ENCODE measurements around the gene KIT. TPM values are rescaled to one million over a fixed set of nuclear protein-coding genes. Genes with fewer than 3 reads are reported as not detected.

The KIT gene
- total and polyA plus RNA-seq, 2 experiments from 2014 or later = 2.7 to 4.1 TPM

GRCh38 chr4:54708339-54709279 lies 50.9 kb downstream of the KIT start:
- Histone ChIP-seq H3K27me3 (no peaks in the 10 kb centered on the region), H3K79me2 (no peaks in the 10 kb centered on the region), H3K4me1 (ENCODE audit: insufficient read depth) (no peaks in the 10 kb centered on the region), H3K4me3 (no peak overlapping the region), H3K4me2 (no peak overlapping the region), H3K36me3 (replicated peaks; ENCODE audit: insufficient read depth, low read depth) (no peaks in the 10 kb centered on the region), H3K27ac (no peak overlapping the region), H3K9me2 (replicated peaks; ENCODE audit: insufficient read depth) (no peaks in the 10 kb centered on the region), H3K9me3 (ENCODE audit: low read depth) (no peaks in the 10 kb centered on the region), H2AFZ (no peak overlapping the region), H4K20me1 (ENCODE audit: insufficient read depth, poor library complexity, severe bottlenecking) (no peaks in the 10 kb centered on the region)
- DNase-seq (ENCODE audit: low spot score) = no peak
- 91% methylated on average over 17 of the region's 20 CpGs for WGBS (ENCODE audit: low lambda C conversion rate, missing lambda C conversion rate)
- no peak for TF ChIP-seq EZH2phosphoT487 (IDR thresholded peaks at IDR 0.05; ENCODE audit: low read depth, severe bottlenecking, unreplicated experiment)
- no peak for TF ChIP-seq EZH2 (IDR thresholded peaks at IDR 0.05; ENCODE audit: borderline replicate concordance)
- TF ChIP-seq CTCF (IDR thresholded peaks at IDR 0.05; ENCODE audit: poor library complexity) = no peak

GRCh38 chr4:54709400-54709799 lies 51.6 kb downstream of the KIT start:
- no peak for DNase-seq (ENCODE audit: low spot score)
- no peak overlapping the region for H3K4me3 ChIP-seq

GRCh38 chr4:54712206-54712605 lies 54.4 kb downstream of the KIT start:
- no peaks in the 10 kb centered on the region for H3K9me2 ChIP-seq (replicated peaks; ENCODE audit: insufficient read depth)
- H3K27ac ChIP-seq = no peak overlapping the region
- no peaks in the 10 kb centered on the region for H3K36me3 ChIP-seq (replicated peaks; ENCODE audit: insufficient read depth, low read depth)
- no peak overlapping the region for H3K4me2 ChIP-seq
- no peak overlapping the region for H3K4me3 ChIP-seq
- no peak overlapping the region for H2AFZ ChIP-seq
- no peaks in the 10 kb centered on the region for H3K27me3 ChIP-seq
- H3K9me3 ChIP-seq (ENCODE audit: low read depth) = no peaks in the 10 kb centered on the region
- WGBS (ENCODE audit: low lambda C conversion rate, missing lambda C conversion rate) = 84% methylated on average over 2 of the region's 2 CpGs
- no peak for DNase-seq (ENCODE audit: low spot score)
- no peaks in the 10 kb centered on the region for H4K20me1 ChIP-seq (ENCODE audit: insufficient read depth, poor library complexity, severe bottlenecking)
- no peaks in the 10 kb centered on the region for H3K4me1 ChIP-seq (ENCODE audit: insufficient read depth)
- no peaks in the 10 kb centered on the region for H3K79me2 ChIP-seq
- TF ChIP-seq EZH2 (IDR thresholded peaks at IDR 0.05; ENCODE audit: borderline replicate concordance) (no peak), EZH2phosphoT487 (IDR thresholded peaks at IDR 0.05; ENCODE audit: low read depth, severe bottlenecking, unreplicated experiment) (no peak), CTCF (IDR thresholded peaks at IDR 0.05; ENCODE audit: poor library complexity) (no peak)

More at GRCh38 chr4:54709400-54709799, 51.6 kb downstream of the KIT start:
- TF ChIP-seq EZH2phosphoT487 (IDR thresholded peaks at IDR 0.05; ENCODE audit: low read depth, severe bottlenecking, unreplicated experiment) = no peak
- TF ChIP-seq CTCF (IDR thresholded peaks at IDR 0.05; ENCODE audit: poor library complexity) = no peak
- no peak for TF ChIP-seq EZH2 (IDR thresholded peaks at IDR 0.05; ENCODE audit: borderline replicate concordance)
- Histone ChIP-seq H3K4me2 (no peak overlapping the region), H3K9me2 (replicated peaks; ENCODE audit: insufficient read depth) (no peaks in the 10 kb centered on the region), H4K20me1 (ENCODE audit: insufficient read depth, poor library complexity, severe bottlenecking) (no peaks in the 10 kb centered on the region), H2AFZ (no peak overlapping the region), H3K27me3 (no peaks in the 10 kb centered on the region), H3K9me3 (ENCODE audit: low read depth) (no peaks in the 10 kb centered on the region), H3K4me1 (ENCODE audit: insufficient read depth) (no peaks in the 10 kb centered on the region), H3K79me2 (no peaks in the 10 kb centered on the region), H3K27ac (no peak overlapping the region), H3K36me3 (replicated peaks; ENCODE audit: insufficient read depth, low read depth) (no peaks in the 10 kb centered on the region)
- 71% methylated on average over 8 of the region's 8 CpGs for WGBS (ENCODE audit: low lambda C conversion rate, missing lambda C conversion rate)
